ENCODE measurements around the gene CHST11. TPM values are rescaled to one million over a fixed set of nuclear protein-coding genes. Genes with fewer than 3 reads are reported as not detected.

The CHST11 gene
- total RNA-seq, 2 donors from 2014 or later = 7.8 to 11.9 TPM

GRCh38 chr12:104538891-104539462, 82.2 kb downstream of the CHST11 start:
- Histone ChIP-seq H3K4me1 (no peaks in the 10 kb centered on the region), H3K36me3 (no peaks in the 10 kb centered on the region), H3K27me3 (no peaks in the 10 kb centered on the region), H3K4me3 (no peak overlapping the region), H3K27ac (no peak overlapping the region), H3K9me3 (no peaks in the 10 kb centered on the region)
- no peak for DNase-seq (ENCODE audit: low spot score)
- no peak for TF ChIP-seq CTCF (IDR thresholded peaks at IDR 0.05)

GRCh38 chr12:104544836-104545235, 88.1 kb downstream of the CHST11 start:
- H3K4me1 ChIP-seq = peaks cover 0 to 12% of the 10 kb centered on the region in 2 donors
- no peaks in the 10 kb centered on the region for H3K27me3 ChIP-seq
- no peak overlapping the region for H3K27ac ChIP-seq
- no peaks in the 10 kb centered on the region for H3K9me3 ChIP-seq
- no peak for TF ChIP-seq CTCF (IDR thresholded peaks at IDR 0.05)
- H3K4me3 ChIP-seq = no peak overlapping the region
- DNase-seq (ENCODE audit: low spot score) = no peak
- no peaks in the 10 kb centered on the region for H3K36me3 ChIP-seq

GRCh38 chr12:104546575-104546974, 89.8 kb downstream of the CHST11 start:
- no peak overlapping the region for H3K4me3 ChIP-seq
- no peaks in the 10 kb centered on the region for H3K9me3 ChIP-seq
- peaks cover 0 to 29% of the 10 kb centered on the region in 2 donors for H3K4me1 ChIP-seq
- H3K36me3 ChIP-seq = no peaks in the 10 kb centered on the region
- DNase-seq (ENCODE audit: low spot score) = no peak
- no peak for TF ChIP-seq CTCF (IDR thresholded peaks at IDR 0.05)
- no peaks in the 10 kb centered on the region for H3K27me3 ChIP-seq
- no peak overlapping the region for H3K27ac ChIP-seq

GRCh38 chr12:104547235-104547634, 90.5 kb downstream of the CHST11 start:
- H3K4me3 ChIP-seq = no peak overlapping the region
- peaks cover 0 to 36% of the 10 kb centered on the region in 2 donors for H3K4me1 ChIP-seq
- no peaks in the 10 kb centered on the region for H3K36me3 ChIP-seq
- TF ChIP-seq CTCF (IDR thresholded peaks at IDR 0.05) = no peak
- H3K27ac ChIP-seq = no peak overlapping the region
- H3K9me3 ChIP-seq = no peaks in the 10 kb centered on the region
- DNase-seq (ENCODE audit: low spot score) = no peak
- no peaks in the 10 kb centered on the region for H3K27me3 ChIP-seq

- no peaks in the 10 kb centered on the region for H3K27me3 ChIP-seq
- no peaks in the 10 kb centered on the region for H3K36me3 ChIP-seq
- TF ChIP-seq CTCF (IDR thresholded peaks at IDR 0.05) = no peak
- H3K9me3 ChIP-seq = peaks cover 0 to 6% of the 10 kb centered on the region in 2 donors
- no peak overlapping the region for H3K4me3 ChIP-seq
- peaks cover 0 to 36% of the 10 kb centered on the region in 2 donors for H3K4me1 ChIP-seq
- no peak for DNase-seq (ENCODE audit: low spot score)
- no peak overlapping the region for H3K27ac ChIP-seq
Observed at GRCh38 chr12:104549815-104550480, 93.2 kb downstream of the CHST11 start.

Measured in right atrium auricular region (tissue), 2 donors.